ENCODE results near the gene RFC2.
A peak's percentile ranks its signal among the peaks of the same experiment; 100 is the strongest.
"Not testable (repeated sequence)": the region's sequence is repeated elsewhere in the genome, so short reads cannot be mapped to it uniquely, and the experiment has no call there.

Gene RFC2

GRCh38 chr7:74221713-74222112 lies 32.5 kb downstream of the RFC2 start:
- no peak for FAIRE-seq
- no peak for DNase-seq (ENCODE audit: extremely low spot score, insufficient read length, low read depth)

GRCh38 chr7:74220229-74220628 lies 34.0 kb downstream of the RFC2 start:
- DNase-seq (ENCODE audit: extremely low spot score, insufficient read length, low read depth) (no peak), FAIRE-seq (no peak)

GRCh38 chr7:74219416-74219815 lies 34.8 kb downstream of the RFC2 start:
- no peak for FAIRE-seq

GRCh38 chr7:74218343-74218698 lies 35.9 kb downstream of the RFC2 start:
- FAIRE-seq, result no peak
- DNase-seq (ENCODE audit: extremely low spot score, insufficient read length, low read depth), result no peak

More at GRCh38 chr7:74219416-74219815, 34.8 kb downstream of the RFC2 start:
- no peak for DNase-seq (ENCODE audit: extremely low spot score, insufficient read length, low read depth)

GRCh38 chr7:74217455-74218342 lies 36.5 kb downstream of the RFC2 start:
- peak; percentile 28 for DNase-seq (ENCODE audit: extremely low spot score, insufficient read length, low read depth)
- FAIRE-seq, result peak; percentile 97

GRCh38 chr7:74216361-74216761 lies 37.8 kb downstream of the RFC2 start:
- FAIRE-seq, result peak; percentile 94

GRCh38 chr7:74215921-74216320 lies 38.3 kb downstream of the RFC2 start:
- FAIRE-seq, result peak; percentile 12

More at GRCh38 chr7:74216361-74216761, 37.8 kb downstream of the RFC2 start:
- no peak for DNase-seq (ENCODE audit: extremely low spot score, insufficient read length, low read depth)

GRCh38 chr7:74214816-74215630 lies 39.2 kb downstream of the RFC2 start:
- DNase-seq (ENCODE audit: extremely low spot score, insufficient read length, low read depth), result no peak
- no peak for FAIRE-seq

More at GRCh38 chr7:74215921-74216320, 38.3 kb downstream of the RFC2 start:
- DNase-seq (ENCODE audit: extremely low spot score, insufficient read length, low read depth), result no peak

- DNase-seq (ENCODE audit: extremely low spot score, insufficient read length, low read depth), result no peak
- peak; percentile 64 for FAIRE-seq
These were observed 41.5 kb downstream of the RFC2 start for GRCh38 chr7:74212661-74213060.

GRCh38 chr7:74208241-74208640 lies 46.0 kb downstream of the RFC2 start:
- DNase-seq (ENCODE audit: extremely low spot score, insufficient read length, low read depth); FAIRE-seq: not testable (repeated sequence)

GRCh38 chr7:74207586-74207985 lies 46.6 kb downstream of the RFC2 start:
- DNase-seq (ENCODE audit: extremely low spot score, insufficient read length, low read depth), result no peak
- no peak for FAIRE-seq

- FAIRE-seq (peak; percentile 89), DNase-seq (ENCODE audit: extremely low spot score, insufficient read length, low read depth) (peak; percentile 61)
These were observed 47.5 kb downstream of the RFC2 start for GRCh38 chr7:74206589-74207120.

- not testable (repeated sequence) for FAIRE-seq
These were observed 48.1 kb downstream of the RFC2 start for GRCh38 chr7:74206052-74206451.

GRCh38 chr7:74203956-74204618 lies 50.1 kb downstream of the RFC2 start:
- no peak for FAIRE-seq

More at GRCh38 chr7:74206052-74206451, 48.1 kb downstream of the RFC2 start:
- DNase-seq (ENCODE audit: extremely low spot score, insufficient read length, low read depth), result not testable (repeated sequence)

GRCh38 chr7:74202841-74203556 lies 51.2 kb downstream of the RFC2 start:
- FAIRE-seq, result no peak

More at GRCh38 chr7:74203956-74204618, 50.1 kb downstream of the RFC2 start:
- DNase-seq (ENCODE audit: extremely low spot score, insufficient read length, low read depth), result no peak

GRCh38 chr7:74199551-74200355 lies 54.4 kb downstream of the RFC2 start:
- FAIRE-seq (no peak), DNase-seq (ENCODE audit: extremely low spot score, insufficient read length, low read depth) (no peak)

More at GRCh38 chr7:74202841-74203556, 51.2 kb downstream of the RFC2 start:
- no peak for DNase-seq (ENCODE audit: extremely low spot score, insufficient read length, low read depth)

GRCh38 chr7:74197449-74198124 lies 56.6 kb downstream of the RFC2 start:
- FAIRE-seq, result no peak
- DNase-seq (ENCODE audit: extremely low spot score, insufficient read length, low read depth), result no peak
